HEK293 (cell line): ENCODE measurements around the gene ZNF629.

Experiments used
- CTCF ChIP-seq: fragments of 450-650 bp; formaldehyde crosslinking; IDR thresholded peaks from 2 replicates; pipeline ENCODE4 v1.5.1; 2016; ENCODE audit warnings: missing biosample characterization, missing genetic modification characterization
- ZNF112 ChIP-seq: fragments of 450-650 bp; formaldehyde crosslinking; IDR thresholded peaks from 2 replicates; pipeline ENCODE4 v1.5.0; 2017; ENCODE audit warnings: missing biosample characterization, missing genetic modification characterization
- ZNF140 ChIP-seq: fragments of 450-650 bp; formaldehyde crosslinking; IDR thresholded peaks from 2 replicates; pipeline ENCODE4 v1.5.1; 2016; ENCODE audit warnings: missing biosample characterization, missing genetic modification characterization
- ZNF214 ChIP-seq: fragments of 450-650 bp; formaldehyde crosslinking; IDR thresholded peaks from 2 replicates; pipeline ENCODE4 v1.5.1; 2017; ENCODE audit warnings: missing biosample characterization, mild to moderate bottlenecking, missing genetic modification characterization, borderline replicate concordance
- ZNF670 ChIP-seq: fragments of 450-650 bp; formaldehyde crosslinking; IDR thresholded peaks from 2 replicates; pipeline ENCODE4 v1.5.1; 2016; ENCODE audit warnings: missing biosample characterization, missing genetic modification characterization, low read depth
- TF ChIP-seq, protein P1 (sequence below): fragments of 450-650 bp; IDR thresholded peaks from 2 replicates; pipeline ENCODE4 v1.5.1; 2018; ENCODE audit warnings: missing biosample characterization, missing genetic modification characterization
- TF ChIP-seq, protein P2 (sequence below): IDR thresholded peaks from 2 replicates; pipeline ENCODE4 v1.6.1; 2011; ENCODE audit warnings: mild to moderate bottlenecking, low read depth, low read length, borderline replicate concordance
- TF ChIP-seq, protein P3 (sequence below): fragments of 450-650 bp; formaldehyde crosslinking; IDR thresholded peaks from 2 replicates; pipeline ENCODE4 v1.5.1; 2016; ENCODE audit warnings: missing biosample characterization, missing genetic modification characterization, low read depth

DNA sequence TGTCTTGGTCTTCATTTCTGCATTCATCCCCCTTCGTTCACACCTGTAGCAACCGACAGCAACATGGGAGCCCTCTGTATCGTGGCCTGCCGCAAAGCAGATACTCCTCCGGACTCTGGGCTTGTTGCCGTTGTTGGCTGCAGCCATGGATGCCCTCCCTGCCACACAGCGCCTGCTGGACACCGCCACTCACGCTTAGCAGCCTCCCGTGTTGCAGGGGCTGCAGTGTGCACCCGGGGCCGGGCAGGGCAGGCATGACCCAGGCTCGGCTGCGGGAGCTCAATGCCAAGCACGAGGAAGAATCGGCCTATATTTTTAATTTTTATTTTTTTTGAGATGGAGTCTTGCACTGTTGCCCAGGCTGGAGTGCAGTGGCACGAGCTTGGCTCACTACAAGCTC, 34.9 kb upstream of the ZNF629 start:
- TF ChIP-seq, protein P1, sequence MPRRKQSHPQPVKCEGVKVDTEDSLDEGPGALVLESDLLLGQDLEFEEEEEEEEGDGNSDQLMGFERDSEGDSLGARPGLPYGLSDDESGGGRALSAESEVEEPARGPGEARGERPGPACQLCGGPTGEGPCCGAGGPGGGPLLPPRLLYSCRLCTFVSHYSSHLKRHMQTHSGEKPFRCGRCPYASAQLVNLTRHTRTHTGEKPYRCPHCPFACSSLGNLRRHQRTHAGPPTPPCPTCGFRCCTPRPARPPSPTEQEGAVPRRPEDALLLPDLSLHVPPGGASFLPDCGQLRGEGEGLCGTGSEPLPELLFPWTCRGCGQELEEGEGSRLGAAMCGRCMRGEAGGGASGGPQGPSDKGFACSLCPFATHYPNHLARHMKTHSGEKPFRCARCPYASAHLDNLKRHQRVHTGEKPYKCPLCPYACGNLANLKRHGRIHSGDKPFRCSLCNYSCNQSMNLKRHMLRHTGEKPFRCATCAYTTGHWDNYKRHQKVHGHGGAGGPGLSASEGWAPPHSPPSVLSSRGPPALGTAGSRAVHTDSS (tag by site-specific recombination): no peak
- no peak for TF ChIP-seq CTCF (tag by site-specific recombination)
- TF ChIP-seq ZNF214 (tag by site-specific recombination): no peak
- no peak for TF ChIP-seq ZNF670 (tag by site-specific recombination)
- TF ChIP-seq, protein P2, sequence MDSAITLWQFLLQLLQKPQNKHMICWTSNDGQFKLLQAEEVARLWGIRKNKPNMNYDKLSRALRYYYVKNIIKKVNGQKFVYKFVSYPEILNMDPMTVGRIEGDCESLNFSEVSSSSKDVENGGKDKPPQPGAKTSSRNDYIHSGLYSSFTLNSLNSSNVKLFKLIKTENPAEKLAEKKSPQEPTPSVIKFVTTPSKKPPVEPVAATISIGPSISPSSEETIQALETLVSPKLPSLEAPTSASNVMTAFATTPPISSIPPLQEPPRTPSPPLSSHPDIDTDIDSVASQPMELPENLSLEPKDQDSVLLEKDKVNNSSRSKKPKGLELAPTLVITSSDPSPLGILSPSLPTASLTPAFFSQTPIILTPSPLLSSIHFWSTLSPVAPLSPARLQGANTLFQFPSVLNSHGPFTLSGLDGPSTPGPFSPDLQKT: no peak
- TF ChIP-seq, protein P3, sequence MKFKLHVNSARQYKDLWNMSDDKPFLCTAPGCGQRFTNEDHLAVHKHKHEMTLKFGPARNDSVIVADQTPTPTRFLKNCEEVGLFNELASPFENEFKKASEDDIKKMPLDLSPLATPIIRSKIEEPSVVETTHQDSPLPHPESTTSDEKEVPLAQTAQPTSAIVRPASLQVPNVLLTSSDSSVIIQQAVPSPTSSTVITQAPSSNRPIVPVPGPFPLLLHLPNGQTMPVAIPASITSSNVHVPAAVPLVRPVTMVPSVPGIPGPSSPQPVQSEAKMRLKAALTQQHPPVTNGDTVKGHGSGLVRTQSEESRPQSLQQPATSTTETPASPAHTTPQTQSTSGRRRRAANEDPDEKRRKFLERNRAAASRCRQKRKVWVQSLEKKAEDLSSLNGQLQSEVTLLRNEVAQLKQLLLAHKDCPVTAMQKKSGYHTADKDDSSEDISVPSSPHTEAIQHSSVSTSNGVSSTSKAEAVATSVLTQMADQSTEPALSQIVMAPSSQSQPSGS (tag by site-specific recombination): no peak
- TF ChIP-seq ZNF112: no peak
- TF ChIP-seq ZNF140 (tag by site-specific recombination): no peak
